Stimulated activated naive CD8-positive, alpha-beta T cell treated with anti-CD3 and anti-CD28 coated beads, Interleukin-15, Interleukin-2, amounts not matched to agents 100 U/mL and 50 U/mL, for 24 hours (primary cell): Measurements from ENCODE around the gene CSHL1.

Experiments
- ATAC-seq: fragments of 150-1000 bp; cut with Tn5 transposase; one replicate; pipeline ENCODE4 v1.10.0; 2021
- DNase-seq: peaks from one replicate; pipeline ENCODE4 v3.0.0; 2021

CSHL1 gene

DNA sequence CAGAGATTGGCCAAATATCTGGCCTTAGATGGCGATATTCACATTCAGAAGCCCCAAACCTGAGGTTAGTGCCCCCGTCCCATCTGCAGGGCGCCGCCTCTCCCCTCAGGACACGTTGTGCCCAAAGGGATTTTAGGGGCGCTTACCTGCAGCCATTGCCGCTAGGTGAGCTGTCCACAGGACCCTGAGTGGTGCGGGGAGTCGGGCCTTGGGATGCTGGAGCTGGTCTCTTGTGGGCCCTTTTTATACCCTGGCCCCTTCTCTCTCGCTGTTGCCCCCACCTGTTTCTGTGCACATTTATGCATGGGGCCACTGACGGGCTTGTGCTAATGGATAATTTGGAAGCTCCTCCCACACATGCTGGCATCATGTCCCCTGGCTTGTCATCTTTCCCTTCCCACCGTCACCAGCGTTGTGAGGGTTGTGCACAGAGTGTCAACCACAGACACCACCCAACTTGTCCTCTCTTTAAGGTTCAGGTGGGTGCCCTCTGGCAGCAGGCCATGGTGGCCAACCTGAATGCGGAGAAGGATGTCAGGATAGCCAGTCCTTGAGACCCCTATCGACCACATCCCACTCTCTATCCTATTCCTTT lies at the start of gene CSHL1:
Gene CSHL1 (minus strand): TSS at position 218 of the 595 bp plus-strand sequence. CDS start 62 bp downstream, at position 156.
- no peak for ATAC-seq

DNA sequence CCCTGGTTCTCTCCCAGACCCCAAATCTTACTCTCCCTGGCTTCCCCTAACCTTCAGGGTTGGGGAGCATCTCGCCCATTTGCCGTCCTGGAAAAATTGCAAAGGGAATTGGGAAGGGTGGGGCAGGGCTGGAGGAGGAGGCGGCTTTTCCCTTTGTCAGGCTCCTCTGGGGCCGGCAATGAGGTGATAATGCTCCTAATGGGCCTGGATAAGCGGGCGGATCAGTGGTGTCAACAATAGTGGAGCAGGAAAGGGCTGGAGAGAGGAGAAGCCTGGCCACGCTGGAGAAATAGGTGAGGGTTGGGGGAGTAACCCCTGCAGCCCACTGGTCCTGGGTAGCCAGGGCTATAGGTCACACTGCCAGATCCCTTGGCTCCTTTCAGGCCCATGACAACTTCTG lies 49.4 kb upstream of the CSHL1 start:
- no peak for DNase-seq
- ATAC-seq, result no peak

More for the DNA sequence above, at the start of gene CSHL1:
- no peak for DNase-seq

DNA sequence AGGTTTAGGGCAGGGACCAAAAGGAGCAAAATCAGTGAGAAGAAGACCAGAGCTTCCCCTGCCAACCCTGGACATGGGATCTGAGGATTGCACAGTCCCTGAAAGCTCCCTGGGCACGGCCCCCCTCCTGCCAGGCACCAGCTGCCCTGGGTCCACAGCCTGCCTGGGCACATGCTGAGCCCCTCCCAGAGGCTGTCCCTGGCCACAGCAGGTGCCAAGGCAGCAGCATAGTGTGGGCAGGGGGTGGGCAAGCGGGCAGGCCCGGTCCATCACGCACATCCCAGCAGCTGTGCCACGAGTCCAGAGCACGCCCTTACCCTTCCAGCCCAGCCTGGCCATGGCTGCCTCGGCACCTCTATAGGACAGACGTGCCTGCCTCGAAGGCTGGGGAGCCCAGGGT lies 48.9 kb upstream of the CSHL1 start:
- no peak for DNase-seq

DNA sequence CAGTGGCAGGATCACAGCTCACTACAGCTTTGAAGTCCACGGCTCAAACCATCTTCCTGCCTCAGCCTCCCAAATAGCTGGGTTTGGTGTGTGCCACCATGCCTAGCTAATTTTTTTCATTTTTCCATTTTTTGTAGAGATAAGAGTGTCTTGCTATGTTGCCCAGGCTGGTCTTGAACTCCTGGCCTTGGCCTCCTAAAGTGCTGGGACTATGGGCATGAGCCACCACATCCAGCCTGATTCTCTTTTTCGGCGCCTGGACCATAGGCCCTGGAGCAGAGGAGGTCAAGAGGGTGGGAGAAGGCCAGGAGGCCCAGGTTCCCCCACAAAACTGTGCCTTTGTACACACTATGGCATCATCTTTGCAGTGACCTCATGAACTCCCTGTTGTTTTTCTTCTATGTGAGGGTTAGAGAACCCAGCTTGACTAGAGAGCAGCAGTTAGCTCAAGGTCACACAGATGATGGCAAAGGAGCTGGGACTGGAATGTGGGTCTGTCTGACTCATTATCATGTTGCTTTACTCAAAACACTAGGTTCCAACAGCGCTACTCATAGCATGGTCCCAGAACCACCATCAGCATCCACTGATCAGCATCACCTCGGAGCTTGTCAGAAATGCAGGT lies 45.4 kb upstream of the CSHL1 start:
- ATAC-seq (no peak), DNase-seq (no peak)

More for the DNA sequence above, 48.9 kb upstream of the CSHL1 start:
- no peak for ATAC-seq

DNA sequence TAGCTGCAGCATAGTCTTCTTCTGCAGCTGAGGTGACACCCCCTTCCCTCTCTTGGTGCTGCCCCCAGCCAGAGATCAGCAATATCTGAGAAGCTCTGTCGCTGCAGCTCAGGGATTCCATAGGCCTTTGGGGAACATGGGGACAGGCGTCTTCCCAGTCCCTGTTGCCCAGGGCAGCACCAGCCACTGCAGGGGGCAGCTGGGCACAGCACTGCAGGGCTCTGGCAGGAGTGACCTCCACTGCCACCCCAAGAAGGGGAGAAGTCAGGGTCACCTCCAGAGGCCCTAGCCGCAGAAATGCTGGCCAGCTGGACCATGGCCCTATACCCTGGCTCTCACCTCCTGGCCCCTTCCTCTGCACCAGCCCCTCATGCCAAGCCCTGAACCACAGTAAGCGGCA lies 44.7 kb upstream of the CSHL1 start:
- no peak for ATAC-seq
- DNase-seq, result no peak

DNA sequence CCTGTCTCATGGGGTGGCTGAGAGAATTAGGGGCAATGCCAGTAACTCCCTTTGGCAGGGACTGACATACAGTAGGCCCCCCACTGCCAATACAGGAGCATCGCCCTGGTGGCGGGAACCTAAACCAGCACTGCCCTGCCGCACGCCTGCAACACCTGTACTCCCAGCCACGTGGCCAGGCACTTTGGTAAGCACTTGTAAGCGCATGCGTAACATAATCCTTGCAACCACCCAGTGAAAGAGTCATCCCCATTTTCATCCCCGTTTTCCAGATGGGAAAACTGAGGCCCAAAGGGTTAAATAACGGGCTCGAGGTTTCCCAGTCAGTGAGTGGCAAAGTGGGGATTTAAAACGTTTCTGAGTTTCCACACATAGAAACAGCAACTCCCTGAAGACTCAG lies 44.2 kb upstream of the CSHL1 start:
- ATAC-seq (no peak), DNase-seq (no peak)

DNA sequence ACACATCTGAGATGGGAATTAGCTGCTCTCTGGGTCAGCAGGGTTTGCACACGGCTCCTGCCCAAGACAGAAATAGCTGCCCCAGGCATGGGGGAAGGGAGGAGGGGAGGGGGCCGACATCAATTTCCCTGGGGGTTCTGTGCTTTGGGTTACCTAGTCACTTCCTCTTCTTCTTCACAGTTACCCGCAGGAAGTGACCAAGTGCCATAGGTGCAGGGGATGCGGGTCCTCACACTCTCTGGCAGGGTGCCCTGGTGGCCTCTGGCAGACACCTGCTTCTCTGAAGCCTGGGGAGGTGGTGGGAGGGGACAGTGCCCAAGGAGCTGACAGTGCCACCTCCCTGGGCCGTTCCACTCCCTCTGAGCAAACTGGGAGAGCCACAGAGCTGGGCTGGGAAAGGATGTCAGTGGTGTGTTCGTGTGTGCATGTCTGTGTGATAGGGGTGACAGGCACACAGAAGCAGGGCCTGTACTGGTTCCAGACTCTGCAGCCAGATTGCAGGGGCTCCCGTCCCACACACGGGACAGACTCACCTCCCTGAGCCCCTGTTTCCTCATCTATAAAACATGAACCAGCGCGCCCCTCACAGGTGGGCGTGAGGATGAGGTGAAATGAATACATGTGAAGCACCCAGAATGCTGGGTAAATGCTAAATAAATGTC lies 43.5 kb upstream of the CSHL1 start:
- peak; percentile 47 for ATAC-seq
- DNase-seq, result peak; percentile 37

DNA sequence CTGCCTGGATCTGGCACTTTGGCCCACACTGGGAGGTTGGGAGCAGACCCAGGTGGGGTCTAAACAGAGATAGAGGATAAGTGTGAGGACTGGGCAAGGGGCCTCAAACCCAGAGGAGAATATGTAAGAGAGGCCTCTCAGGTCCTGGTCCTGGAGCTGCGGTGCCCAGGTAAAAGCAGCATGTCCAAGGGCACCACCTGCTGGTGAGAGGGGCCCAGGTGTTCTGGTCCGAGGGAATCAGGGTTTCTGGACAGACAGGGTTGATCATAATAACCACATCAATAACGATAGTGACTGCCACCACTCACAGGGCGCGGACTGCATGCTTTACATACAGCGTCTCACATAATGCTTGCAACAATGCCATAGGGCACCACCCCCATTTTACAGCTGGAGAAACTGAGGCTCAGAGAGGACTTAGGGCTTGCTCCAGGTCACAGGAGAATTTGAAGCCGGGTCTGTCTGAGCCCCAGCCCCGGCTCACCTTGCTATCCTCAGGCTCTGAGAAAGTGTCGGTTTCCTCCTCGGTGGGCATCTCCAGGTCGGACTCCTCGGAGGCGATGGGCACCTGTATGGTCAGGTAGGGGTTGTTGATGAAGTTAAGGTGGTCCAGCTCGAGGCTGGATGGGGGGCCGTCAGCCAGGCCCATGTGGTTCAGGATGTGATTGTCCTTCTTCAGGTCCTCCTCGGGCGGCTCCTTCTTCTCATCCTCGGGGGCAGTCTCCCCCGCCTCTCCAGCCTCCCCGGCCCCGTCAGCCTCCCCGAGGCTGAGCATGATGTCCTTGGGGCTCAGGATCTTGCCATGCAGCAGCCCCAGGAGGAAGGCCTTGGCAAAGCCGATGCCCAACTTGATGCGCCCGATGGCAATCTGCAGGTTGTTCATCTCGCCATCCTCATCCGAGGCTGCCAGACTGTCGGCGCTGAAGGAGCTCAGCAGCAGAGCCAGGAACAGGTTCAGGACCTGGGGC lies 40.2 kb upstream of the CSHL1 start:
- ATAC-seq (no peak), DNase-seq (peak; percentile 44)

DNA sequence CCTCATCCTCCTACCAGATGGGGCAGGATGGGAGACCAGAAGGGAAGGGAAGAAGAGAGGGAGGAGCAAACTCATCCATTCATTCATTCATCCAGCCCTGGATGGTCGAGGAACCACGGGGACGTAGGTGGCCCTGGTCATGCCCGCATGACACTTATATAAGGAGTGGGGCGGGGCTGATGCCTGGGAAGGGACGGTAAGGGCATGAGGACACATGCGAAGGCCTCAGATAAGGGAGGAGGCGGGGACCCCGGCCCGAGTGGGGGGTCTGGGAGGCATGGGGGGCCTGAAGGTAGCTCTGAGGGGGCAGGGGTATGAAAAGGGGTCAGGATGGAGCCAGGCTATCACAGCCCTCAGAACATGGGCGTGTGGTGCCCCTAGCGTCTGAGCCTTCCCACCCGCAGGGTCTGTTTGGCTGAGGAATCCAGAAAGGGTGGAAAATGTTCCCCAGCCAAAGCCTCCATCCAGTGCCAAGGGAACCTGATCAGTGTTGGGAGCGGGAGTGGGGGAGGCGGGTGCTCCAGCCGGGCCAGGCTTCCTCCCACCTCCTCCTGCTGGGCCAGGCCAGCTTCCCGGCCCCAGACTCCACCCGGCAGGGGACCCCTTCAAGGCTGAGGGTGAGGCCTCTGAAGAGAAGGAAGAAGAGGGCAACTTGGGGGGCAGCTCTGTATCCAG lies 38.7 kb upstream of the CSHL1 start:
- no peak for DNase-seq
- ATAC-seq, result no peak

DNA sequence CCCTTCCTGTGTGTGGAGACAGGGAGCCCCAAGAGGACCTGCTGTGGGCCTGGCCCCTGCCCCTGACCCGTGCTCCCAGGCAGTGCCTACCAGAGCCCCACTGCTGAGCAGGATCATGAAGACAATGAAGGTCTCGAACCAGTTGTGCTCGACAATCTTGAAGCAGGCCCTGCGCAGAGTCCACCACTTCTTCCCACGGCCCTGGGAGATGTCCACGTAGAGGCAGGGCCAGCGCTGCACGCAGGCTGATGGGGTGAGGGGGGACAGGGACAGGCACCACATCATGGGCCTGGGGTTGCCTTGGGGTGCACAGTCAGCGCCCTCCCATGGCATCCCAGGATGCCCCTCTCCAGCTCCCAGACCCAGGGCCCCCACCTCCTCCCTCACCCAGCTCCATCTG lies 37.5 kb upstream of the CSHL1 start:
- ATAC-seq, result no peak
- no peak for DNase-seq

DNA sequence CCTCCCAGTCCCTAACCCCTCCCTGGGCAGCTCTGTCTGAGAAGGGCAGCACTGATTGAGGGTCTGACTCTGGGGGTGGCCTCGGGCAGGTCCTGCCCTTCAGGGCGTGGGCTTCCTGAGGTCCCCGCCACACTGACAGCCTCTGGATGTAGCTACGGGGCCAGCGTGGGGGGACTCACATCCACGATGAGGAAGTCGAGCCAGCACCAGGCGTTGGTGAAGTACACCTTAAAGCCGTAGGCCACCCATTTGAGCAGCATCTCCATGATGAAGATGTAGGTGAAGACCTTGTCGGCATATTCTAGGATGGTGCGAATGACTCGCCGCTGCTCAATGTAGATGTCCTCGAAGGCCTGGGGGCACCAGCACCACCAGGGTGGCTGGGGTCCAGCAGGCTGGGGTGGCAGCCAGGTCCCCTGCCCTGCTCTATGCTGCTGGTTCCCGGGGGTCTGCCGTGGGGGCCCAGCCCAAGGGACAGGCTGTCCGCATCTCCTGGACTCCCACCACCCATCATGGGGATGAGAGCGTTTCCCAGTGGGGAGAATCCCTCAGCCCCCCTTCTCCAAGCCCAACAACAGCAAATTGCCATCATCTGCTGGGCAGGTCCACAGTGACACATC lies 36.8 kb upstream of the CSHL1 start:
- ATAC-seq, result no peak
- DNase-seq, result no peak

DNA sequence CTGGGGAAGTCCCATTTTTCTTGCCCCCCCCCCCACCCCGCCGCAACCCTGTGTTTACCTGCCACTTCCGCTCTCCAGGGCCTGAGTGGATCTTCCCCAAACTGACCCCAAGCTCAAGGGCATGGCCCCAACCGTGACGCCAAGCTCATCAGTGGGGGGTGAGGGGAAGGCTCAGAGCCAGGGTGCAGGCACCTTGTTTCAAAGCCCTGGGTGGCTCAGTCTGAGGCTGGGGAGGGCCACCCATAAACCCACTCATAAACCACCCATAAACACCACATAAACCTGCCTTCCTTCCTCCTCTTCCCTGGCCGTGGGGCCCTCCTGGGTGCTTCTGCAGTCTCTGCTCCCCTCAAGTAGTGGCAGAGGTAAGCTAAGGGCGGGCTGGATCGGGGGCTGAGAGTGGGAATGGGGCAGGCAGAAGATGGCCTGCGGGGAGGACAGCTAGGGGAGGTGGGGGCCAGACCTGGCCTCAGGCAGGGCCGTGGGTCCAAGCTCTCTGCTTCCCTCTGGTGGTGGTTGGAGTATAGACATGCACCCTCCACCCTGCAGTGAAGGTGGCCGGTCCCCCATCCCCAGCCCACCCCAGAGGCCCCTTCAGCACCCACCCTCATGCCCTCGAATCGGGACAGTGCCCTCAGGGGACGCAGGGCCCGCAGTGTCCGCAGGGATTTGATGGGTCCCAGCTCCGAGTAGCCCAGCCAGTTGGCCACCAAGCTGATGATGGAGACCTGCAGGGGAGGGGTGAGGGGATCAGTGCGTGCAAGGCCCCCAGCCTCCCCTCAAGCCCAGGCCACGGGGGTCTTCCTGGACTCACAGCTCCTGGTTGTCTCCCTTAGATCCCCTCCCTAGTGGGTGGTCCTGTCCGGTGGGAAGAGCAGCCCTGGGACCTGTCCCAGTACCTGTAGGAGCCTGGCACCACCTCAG lies 35.6 kb upstream of the CSHL1 start:
- ATAC-seq (peak; percentile 73), DNase-seq (peak; percentile 77)

DNA sequence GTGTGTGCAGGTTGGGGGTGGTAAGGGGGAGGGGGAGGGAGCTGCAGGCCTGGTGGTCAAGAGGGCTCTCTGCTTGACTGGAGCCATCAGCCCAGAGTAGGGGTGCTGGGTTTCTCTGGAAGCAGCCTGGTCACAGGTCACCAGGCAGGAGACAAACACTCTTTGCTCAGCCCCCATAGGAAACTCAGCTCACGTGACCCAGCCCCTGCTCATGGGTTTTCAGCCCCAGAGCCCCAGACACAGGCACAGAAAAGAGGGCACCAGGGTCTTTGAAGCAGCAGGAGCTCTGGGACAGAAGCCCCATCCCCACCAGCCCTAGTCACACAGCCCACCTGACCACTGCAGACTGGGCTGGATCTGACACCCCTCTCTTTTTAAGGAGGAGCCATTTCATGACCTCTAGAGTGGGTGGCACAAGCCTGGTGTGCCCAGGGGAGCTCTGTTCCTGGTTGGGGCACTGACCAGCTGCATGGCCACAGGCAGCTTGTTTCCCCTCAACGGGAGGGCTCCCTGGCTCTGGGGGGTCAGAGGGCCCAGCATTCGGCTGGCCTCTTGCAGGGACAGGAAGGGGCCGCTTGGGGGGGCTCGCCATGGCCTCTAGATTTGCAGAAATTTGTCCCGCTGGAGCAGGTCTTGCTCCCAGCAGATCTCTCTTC lies 34.9 kb upstream of the CSHL1 start:
- no peak for ATAC-seq
- peak; percentile 47 for DNase-seq

DNA sequence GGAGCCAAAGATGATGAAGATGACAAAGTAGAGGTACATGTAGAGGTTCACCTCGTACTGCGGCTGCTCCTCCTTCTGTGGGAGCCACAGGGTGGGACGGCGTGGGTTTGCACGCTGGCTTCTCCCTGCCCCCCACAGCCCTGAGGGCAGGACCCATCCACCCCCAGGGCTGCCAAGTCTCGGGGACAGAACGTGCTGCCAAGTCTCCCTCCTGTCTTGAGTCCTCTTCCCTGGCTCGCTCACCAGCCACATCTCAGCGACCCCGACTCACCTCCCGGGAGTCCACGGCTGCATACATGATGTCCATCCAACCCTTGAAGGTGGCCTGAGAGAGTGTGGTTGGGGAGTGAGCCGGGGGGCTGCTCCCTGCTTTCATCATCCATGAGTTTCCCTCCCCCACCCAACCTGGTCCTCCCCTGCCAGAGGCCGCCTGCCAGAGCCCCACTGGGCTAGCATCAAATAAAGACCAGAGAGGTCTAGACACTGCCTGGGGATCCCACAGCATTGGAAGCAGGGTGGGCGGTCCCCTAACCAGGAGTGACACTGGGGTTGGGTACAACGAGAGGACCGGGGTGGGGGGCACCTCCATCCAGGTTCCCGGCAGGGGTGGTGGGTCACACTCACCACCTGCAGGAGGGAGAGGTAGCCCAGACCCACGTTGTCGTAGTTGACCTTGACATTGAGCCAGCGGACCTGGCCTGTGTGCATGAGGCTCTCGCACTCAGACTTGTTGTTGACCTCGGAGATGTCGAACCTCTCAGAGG lies 33.9 kb upstream of the CSHL1 start:
- ATAC-seq, result no peak
- DNase-seq, result no peak

DNA sequence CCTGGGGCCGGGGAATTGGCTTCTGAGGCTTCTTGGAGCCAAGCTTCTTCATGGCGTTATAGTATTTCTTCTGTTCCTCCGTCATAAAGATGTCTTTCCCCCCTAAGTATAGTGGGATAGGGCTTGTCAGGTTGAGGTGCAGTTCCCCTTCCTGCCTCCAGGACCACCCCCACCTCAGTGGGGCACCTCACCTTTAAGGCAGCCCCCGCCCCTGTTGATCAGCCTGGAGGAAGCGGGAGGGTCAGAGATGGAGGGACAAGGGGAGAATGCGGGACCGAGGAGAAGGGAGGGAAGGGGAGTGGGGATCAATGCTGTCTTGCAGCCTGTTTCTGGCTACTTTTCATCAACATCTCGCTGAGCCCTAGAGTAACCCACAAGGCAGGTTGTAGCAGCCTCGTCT lies 32.7 kb upstream of the CSHL1 start:
- DNase-seq (no peak), ATAC-seq (no peak)

DNA sequence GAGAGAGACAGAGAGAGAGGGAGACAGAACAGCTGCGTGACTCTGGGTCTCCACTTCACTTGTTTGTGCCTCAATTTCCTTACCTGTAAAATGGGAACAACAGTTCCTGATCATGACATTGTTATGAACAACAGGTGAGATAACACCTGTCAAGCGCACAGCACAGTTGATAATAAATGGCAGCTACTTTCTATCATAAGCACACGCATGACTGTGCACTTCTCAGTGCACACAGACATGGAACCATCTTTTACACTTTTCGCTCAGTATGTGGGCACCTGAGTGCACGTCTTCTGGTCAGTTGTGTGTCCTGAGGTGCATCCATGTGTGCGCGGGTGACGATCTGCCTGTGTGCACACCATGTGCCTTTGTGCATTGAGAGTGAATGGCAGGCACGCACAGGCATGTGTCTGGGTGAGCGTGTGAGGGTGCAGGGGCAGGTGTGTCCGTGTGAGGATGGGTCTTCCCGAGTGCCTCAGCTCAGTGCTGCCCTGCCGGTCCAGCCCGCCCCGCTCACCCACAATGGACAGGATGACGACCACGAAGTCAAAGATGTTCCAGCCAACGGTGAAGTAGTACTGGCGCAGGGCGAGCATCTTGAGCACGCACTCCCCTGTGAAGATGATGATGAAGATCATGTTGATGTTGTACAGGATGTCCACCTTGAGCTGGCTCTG lies 31.4 kb upstream of the CSHL1 start:
- ATAC-seq (no peak), DNase-seq (no peak)

DNA sequence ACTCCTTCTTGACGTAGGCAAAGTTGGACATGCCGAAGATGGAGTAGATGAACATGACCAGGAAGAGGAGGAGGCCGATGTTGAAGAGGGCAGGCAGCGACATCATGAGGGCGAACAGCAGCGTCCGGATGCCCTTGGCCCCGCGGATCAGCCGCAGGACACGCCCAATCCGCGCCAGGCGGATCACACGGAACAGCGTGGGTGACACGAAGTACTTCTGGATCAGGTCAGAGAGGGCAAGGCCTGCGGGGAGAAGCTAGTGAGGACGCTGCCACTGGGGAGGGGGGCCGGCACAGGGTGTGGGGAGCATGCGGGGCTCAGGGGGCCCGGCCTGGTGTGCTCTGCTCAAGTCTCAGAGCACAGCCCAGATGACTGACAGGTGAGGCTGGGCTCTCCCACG lies 30.7 kb upstream of the CSHL1 start:
- ATAC-seq (no peak), DNase-seq (no peak)

DNA sequence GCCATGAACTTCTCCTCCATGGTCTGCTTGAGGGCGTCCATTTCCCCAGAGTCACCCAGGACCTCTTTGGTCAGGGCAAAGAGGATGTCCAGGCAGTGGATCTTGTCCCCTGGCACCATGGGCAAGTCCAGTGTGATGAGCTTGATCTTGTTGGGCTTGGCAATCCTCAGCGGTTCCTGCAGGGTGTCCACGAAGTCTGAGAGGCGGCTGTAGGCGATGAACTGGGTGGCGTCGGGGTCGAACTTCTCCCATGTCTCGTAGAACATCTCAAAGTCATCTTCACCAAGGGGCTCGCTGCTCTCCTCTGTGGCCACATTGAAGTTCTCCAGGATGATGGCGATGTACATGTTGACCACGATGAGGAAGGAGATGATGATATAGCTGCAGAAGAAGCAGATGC lies 30.1 kb upstream of the CSHL1 start:
- ATAC-seq (no peak), DNase-seq (no peak)

DNA sequence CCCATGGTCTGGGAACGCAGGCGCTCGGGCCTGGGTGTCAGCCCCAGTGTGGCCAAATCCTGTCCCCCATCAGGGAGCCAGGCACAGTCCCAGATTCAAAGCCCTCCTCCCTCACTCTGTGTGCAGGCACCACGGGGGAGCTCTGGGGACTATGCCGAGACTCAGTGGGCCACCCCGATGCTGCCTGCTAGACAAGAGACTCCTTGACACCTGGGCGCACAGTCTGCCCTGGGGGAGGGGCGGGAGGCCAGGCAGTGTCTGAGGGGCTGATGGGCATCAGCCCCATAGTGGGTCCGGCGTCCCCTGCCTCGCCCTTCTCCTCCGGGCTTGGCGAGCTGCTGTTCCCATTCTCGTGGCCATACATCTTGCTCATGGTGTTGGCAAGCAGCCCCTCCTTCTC lies 29.5 kb upstream of the CSHL1 start:
- DNase-seq (no peak), ATAC-seq (no peak)
